ENCODE measurements around the gene DACH1.

DACH1 gene

GRCh38 chr13:71618159-71618558 lies 248.8 kb downstream of the DACH1 start:
- no peak for ATAC-seq (replicated peaks; ENCODE audit: extremely low read depth, poor library complexity, severe bottlenecking)
- Mint-ChIP-seq H3K9me3 (peaks cover 15% of the 10 kb centered on the region), H3K4me3 (no peak overlapping the region), H3K27ac (ENCODE audit: low read depth) (no peak overlapping the region), H3K27me3 (no peaks in the 10 kb centered on the region), H3K4me1 (no peaks in the 10 kb centered on the region), H3K36me3 (ENCODE audit: insufficient read depth) (peaks cover 1% of the 10 kb centered on the region)
- no peak for DNase-seq (ENCODE audit: low spot score in 2 of 2)

DNA sequence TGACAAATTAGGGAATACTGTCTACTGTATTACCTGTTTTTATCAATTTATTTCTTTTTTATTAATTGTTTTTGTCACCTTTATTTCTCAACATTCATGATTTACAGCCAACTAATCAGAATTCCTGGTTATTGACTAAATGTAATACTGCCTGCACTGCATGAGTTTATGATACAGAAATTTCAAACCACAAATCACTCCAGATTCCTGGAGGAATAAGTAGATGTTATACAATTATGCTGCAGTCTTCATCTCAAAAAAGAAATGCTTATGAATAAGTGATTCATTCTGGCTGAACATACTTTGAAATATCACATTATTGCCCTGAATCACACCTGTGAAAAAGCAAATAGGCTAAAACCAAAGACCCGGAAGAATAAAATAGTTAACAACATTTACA lies 249.7 kb downstream of the DACH1 start:
- Mint-ChIP-seq H3K4me1 (no peaks in the 10 kb centered on the region), H3K36me3 (ENCODE audit: insufficient read depth) (peaks cover 1% of the 10 kb centered on the region), H3K27ac (ENCODE audit: low read depth) (no peak overlapping the region), H3K4me3 (no peak overlapping the region), H3K9me3 (peaks cover 21% of the 10 kb centered on the region), H3K27me3 (no peaks in the 10 kb centered on the region)
- DNase-seq (ENCODE audit: low spot score in 2 of 2) (no peak), ATAC-seq (replicated peaks; ENCODE audit: extremely low read depth, poor library complexity, severe bottlenecking) (no peak)

GRCh38 chr13:71613066-71613745 lies 253.8 kb downstream of the DACH1 start:
- Mint-ChIP-seq H3K9me3 (peaks cover 15% of the 10 kb centered on the region), H3K4me1 (no peaks in the 10 kb centered on the region), H3K27me3 (no peaks in the 10 kb centered on the region), H3K36me3 (ENCODE audit: insufficient read depth) (peaks cover 1% of the 10 kb centered on the region), H3K4me3 (no peak overlapping the region), H3K27ac (ENCODE audit: low read depth) (no peak overlapping the region)
- no peak for DNase-seq (ENCODE audit: low spot score in 2 of 2)
- ATAC-seq (replicated peaks; ENCODE audit: extremely low read depth, poor library complexity, severe bottlenecking) = no peak

GRCh38 chr13:71611292-71611691 lies 255.7 kb downstream of the DACH1 start:
- Mint-ChIP-seq H3K27ac (ENCODE audit: low read depth) (no peak overlapping the region), H3K36me3 (ENCODE audit: insufficient read depth) (no peaks in the 10 kb centered on the region), H3K9me3 (peaks cover 11% of the 10 kb centered on the region), H3K4me3 (no peak overlapping the region), H3K27me3 (no peaks in the 10 kb centered on the region), H3K4me1 (no peaks in the 10 kb centered on the region)
- DNase-seq (ENCODE audit: low spot score in 2 of 2) (no peak), ATAC-seq (replicated peaks; ENCODE audit: extremely low read depth, poor library complexity, severe bottlenecking) (no peak)

DNA sequence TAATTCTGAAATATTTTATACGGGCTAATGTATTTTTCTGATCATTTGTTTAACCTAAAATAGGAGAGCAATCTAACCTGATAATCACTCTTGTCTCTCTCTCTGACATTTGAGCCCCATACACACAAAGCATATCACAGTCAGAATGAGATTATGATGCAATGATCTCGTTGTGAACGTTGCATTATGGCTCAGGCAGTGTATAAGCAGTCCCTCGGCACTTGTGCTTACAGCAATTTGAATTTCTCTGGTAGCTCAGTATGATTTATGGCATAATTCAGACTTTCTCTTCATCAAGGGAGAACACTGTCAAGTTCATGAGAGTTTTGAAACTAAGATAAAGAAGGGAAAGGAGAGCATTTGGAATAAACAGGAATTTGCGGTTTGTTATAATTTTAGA lies 256.1 kb downstream of the DACH1 start:
- Mint-ChIP-seq H3K36me3 (ENCODE audit: insufficient read depth) (no peaks in the 10 kb centered on the region), H3K9me3 (peaks cover 8% of the 10 kb centered on the region), H3K27ac (ENCODE audit: low read depth) (no peak overlapping the region), H3K4me1 (no peaks in the 10 kb centered on the region), H3K27me3 (no peaks in the 10 kb centered on the region), H3K4me3 (no peak overlapping the region)
- ATAC-seq (replicated peaks; ENCODE audit: extremely low read depth, poor library complexity, severe bottlenecking) (no peak), DNase-seq (ENCODE audit: low spot score in 2 of 2) (no peak)

DNA sequence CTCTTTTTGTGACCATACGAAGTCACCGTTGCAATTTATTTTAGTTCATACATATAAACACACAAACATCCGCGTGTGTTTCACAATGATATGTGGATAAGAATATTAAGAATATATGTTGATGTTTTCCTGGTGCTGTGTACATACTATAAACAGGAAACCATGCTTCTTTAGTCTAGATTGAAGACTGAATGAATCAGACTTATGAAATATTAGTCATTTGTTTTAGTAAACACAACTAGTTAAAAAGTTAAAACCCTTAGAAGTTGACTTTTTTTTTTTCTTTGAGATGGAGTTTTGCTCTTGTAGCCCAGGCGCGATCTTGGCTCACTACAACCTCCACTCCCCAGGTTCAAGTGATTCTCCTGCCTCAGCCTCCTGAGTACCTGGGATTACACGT lies 257.7 kb downstream of the DACH1 start:
- Mint-ChIP-seq H3K27me3 (no peaks in the 10 kb centered on the region), H3K4me3 (no peak overlapping the region), H3K36me3 (ENCODE audit: insufficient read depth) (no peaks in the 10 kb centered on the region), H3K27ac (ENCODE audit: low read depth) (no peak overlapping the region), H3K9me3 (peaks cover 8% of the 10 kb centered on the region), H3K4me1 (no peaks in the 10 kb centered on the region)
- DNase-seq (ENCODE audit: low spot score in 2 of 2) = no peak
- ATAC-seq (replicated peaks; ENCODE audit: extremely low read depth, poor library complexity, severe bottlenecking) = no peak

DNA sequence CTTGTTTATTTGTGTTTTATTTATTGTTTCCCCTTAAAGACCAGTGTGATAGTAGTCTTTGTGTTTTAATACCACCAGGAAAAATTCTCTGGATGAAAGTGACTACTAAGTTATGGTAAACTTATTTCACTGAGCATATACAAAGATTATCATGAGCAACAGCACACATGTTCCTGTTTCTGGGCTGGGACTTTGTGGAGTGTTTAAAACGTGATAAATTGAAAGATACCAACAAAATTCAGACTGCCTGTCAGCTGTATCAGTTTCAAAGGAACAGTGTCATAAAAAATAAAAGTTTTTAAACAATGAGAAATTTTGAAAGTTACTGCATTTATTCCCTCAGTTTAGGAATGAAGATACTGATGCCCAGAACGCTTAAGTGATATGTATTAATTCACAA lies 259.4 kb downstream of the DACH1 start:
- H3K36me3 Mint-ChIP-seq (ENCODE audit: insufficient read depth) = no peaks in the 10 kb centered on the region
- no peaks in the 10 kb centered on the region for H3K4me1 Mint-ChIP-seq
- no peak overlapping the region for H3K27ac Mint-ChIP-seq (ENCODE audit: low read depth)
- no peaks in the 10 kb centered on the region for H3K27me3 Mint-ChIP-seq
- peaks cover under 1% of the 10 kb centered on the region for H3K9me3 Mint-ChIP-seq
- no peak overlapping the region for H3K4me3 Mint-ChIP-seq
- no peak for DNase-seq (ENCODE audit: low spot score in 2 of 2)
- no peak for ATAC-seq (replicated peaks; ENCODE audit: extremely low read depth, poor library complexity, severe bottlenecking)

- Mint-ChIP-seq H3K4me1 (no peaks in the 10 kb centered on the region), H3K27me3 (no peaks in the 10 kb centered on the region), H3K4me3 (no peak overlapping the region), H3K36me3 (ENCODE audit: insufficient read depth) (no peaks in the 10 kb centered on the region), H3K27ac (ENCODE audit: low read depth) (no peak overlapping the region), H3K9me3 (no peaks in the 10 kb centered on the region)
- no peak for DNase-seq (ENCODE audit: low spot score in 2 of 2)
- ATAC-seq (replicated peaks; ENCODE audit: extremely low read depth, poor library complexity, severe bottlenecking) = no peak
Measured at GRCh38 chr13:71606818-71607217, 260.2 kb downstream of the DACH1 start.

- no peak for ATAC-seq (replicated peaks; ENCODE audit: extremely low read depth, poor library complexity, severe bottlenecking)
- H3K9me3 Mint-ChIP-seq = no peaks in the 10 kb centered on the region
- H3K36me3 Mint-ChIP-seq (ENCODE audit: insufficient read depth) = no peaks in the 10 kb centered on the region
- no peaks in the 10 kb centered on the region for H3K4me1 Mint-ChIP-seq
- no peaks in the 10 kb centered on the region for H3K27me3 Mint-ChIP-seq
- H3K27ac Mint-ChIP-seq (ENCODE audit: low read depth) = no peak overlapping the region
- H3K4me3 Mint-ChIP-seq = no peak overlapping the region
- no peak for DNase-seq (ENCODE audit: low spot score in 2 of 2)
Measured at GRCh38 chr13:71605744-71606143, 261.3 kb downstream of the DACH1 start.

GRCh38 chr13:71603255-71603654 lies 263.7 kb downstream of the DACH1 start:
- Mint-ChIP-seq H3K36me3 (ENCODE audit: insufficient read depth) (peaks cover 2% of the 10 kb centered on the region), H3K4me3 (no peak overlapping the region), H3K4me1 (no peaks in the 10 kb centered on the region), H3K27ac (ENCODE audit: low read depth) (no peak overlapping the region), H3K27me3 (no peaks in the 10 kb centered on the region), H3K9me3 (no peaks in the 10 kb centered on the region)
- ATAC-seq (replicated peaks; ENCODE audit: extremely low read depth, poor library complexity, severe bottlenecking) (no peak), DNase-seq (ENCODE audit: low spot score in 2 of 2) (no peak)

- ATAC-seq (replicated peaks; ENCODE audit: extremely low read depth, poor library complexity, severe bottlenecking) (no peak), DNase-seq (ENCODE audit: low spot score in 2 of 2) (no peak)
- H3K36me3 Mint-ChIP-seq (ENCODE audit: insufficient read depth) = peaks cover 2% of the 10 kb centered on the region
- no peak overlapping the region for H3K27ac Mint-ChIP-seq (ENCODE audit: low read depth)
- H3K4me1 Mint-ChIP-seq = no peaks in the 10 kb centered on the region
- no peak overlapping the region for H3K4me3 Mint-ChIP-seq
- H3K27me3 Mint-ChIP-seq = no peaks in the 10 kb centered on the region
- H3K9me3 Mint-ChIP-seq = no peaks in the 10 kb centered on the region
Measured at GRCh38 chr13:71602344-71602743, 264.7 kb downstream of the DACH1 start.

GRCh38 chr13:71597150-71597549 lies 269.9 kb downstream of the DACH1 start:
- ATAC-seq (replicated peaks; ENCODE audit: extremely low read depth, poor library complexity, severe bottlenecking) = no peak
- Mint-ChIP-seq H3K27me3 (no peaks in the 10 kb centered on the region), H3K4me1 (no peaks in the 10 kb centered on the region), H3K9me3 (peaks cover 11% of the 10 kb centered on the region), H3K4me3 (no peak overlapping the region), H3K36me3 (ENCODE audit: insufficient read depth) (peaks cover 2% of the 10 kb centered on the region), H3K27ac (ENCODE audit: low read depth) (no peak overlapping the region)
- no peak for DNase-seq (ENCODE audit: low spot score in 2 of 2)

DNA sequence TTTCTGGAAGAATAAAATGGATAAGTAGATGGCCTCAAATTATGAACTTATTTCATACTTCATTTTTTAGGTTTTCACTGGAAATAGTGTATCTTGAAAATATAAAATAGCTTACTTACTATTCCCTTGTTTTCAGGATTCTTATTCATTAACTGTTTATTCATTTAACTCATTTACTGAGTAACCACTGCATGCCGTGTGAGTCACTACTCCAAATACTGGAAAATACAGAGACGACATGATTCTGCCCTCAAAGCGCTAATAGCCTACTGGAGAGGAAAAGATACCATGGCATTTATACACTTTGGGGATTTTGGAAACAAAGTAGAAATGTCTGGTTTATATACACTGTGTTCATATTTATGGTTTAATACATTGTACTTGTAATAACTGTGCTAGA lies 270.9 kb downstream of the DACH1 start:
- Mint-ChIP-seq H3K27ac (ENCODE audit: low read depth) (no peak overlapping the region), H3K4me1 (no peaks in the 10 kb centered on the region), H3K27me3 (no peaks in the 10 kb centered on the region), H3K9me3 (peaks cover 15% of the 10 kb centered on the region), H3K36me3 (ENCODE audit: insufficient read depth) (peaks cover 2% of the 10 kb centered on the region), H3K4me3 (no peak overlapping the region)
- ATAC-seq (replicated peaks; ENCODE audit: extremely low read depth, poor library complexity, severe bottlenecking) = no peak
- DNase-seq (ENCODE audit: low spot score in 2 of 2) = no peak

- H3K27ac Mint-ChIP-seq (ENCODE audit: low read depth) = no peak overlapping the region
- no peak for ATAC-seq (replicated peaks; ENCODE audit: extremely low read depth, poor library complexity, severe bottlenecking)
- no peak overlapping the region for H3K4me3 Mint-ChIP-seq
Measured at GRCh38 chr13:71593566-71593965, 273.4 kb downstream of the DACH1 start.

More at GRCh38 chr13:71593566-71593965, 273.4 kb downstream of the DACH1 start:
- H3K27me3 Mint-ChIP-seq = no peaks in the 10 kb centered on the region
- DNase-seq (ENCODE audit: low spot score in 2 of 2) = no peak
- H3K36me3 Mint-ChIP-seq (ENCODE audit: insufficient read depth) = no peaks in the 10 kb centered on the region
- H3K4me1 Mint-ChIP-seq = no peaks in the 10 kb centered on the region
- H3K9me3 Mint-ChIP-seq = peaks cover 15% of the 10 kb centered on the region
